Activated CD4-positive, CD25-positive, alpha-beta regulatory T cell treated with anti-CD3 and anti-CD28 coated beads, Interleukin-2, amount 50 U/mL, for 24 hours (primary cell): ENCODE results near the gene LIPC.

Source experiments
- ATAC-seq, 2 donors: fragments of 150-1000 bp; cut with Tn5 transposase; one replicate each; pipeline ENCODE4 v1.10.0; 2021; ENCODE audit warnings: mild to moderate bottlenecking in 1 of 2, moderate library complexity in 1 of 2

The LIPC gene

GRCh38 chr15:58431221-58432149 is at the start of gene LIPC:
TSS of gene LIPC (plus strand) at chr15:58431991. CDS start at chr15:58432033, 42 bp downstream.
- ATAC-seq: no peak

GRCh38 chr15:58383876-58384275 is 47.9 kb upstream of the LIPC start:
- peak; percentile 82 to 88 for ATAC-seq

GRCh38 chr15:58384667-58385066 is 47.1 kb upstream of the LIPC start:
- no peak for ATAC-seq

- ATAC-seq: no peak
Measured at GRCh38 chr15:58386081-58386480, 45.7 kb upstream of the LIPC start.

GRCh38 chr15:58386641-58387040 is 45.1 kb upstream of the LIPC start:
- no peak for ATAC-seq

GRCh38 chr15:58387130-58387529 is 44.7 kb upstream of the LIPC start:
- no peak for ATAC-seq

GRCh38 chr15:58388211-58388610 is 43.6 kb upstream of the LIPC start:
- ATAC-seq: no peak

GRCh38 chr15:58390118-58390517 is 41.7 kb upstream of the LIPC start:
- ATAC-seq: no peak

- ATAC-seq: no peak
Measured at GRCh38 chr15:58390655-58391054, 41.1 kb upstream of the LIPC start.

- ATAC-seq: no peak
Measured at GRCh38 chr15:58391088-58391487, 40.7 kb upstream of the LIPC start.

- no peak for ATAC-seq
Measured at GRCh38 chr15:58392141-58392540, 39.6 kb upstream of the LIPC start.

GRCh38 chr15:58392611-58393161 is 39.1 kb upstream of the LIPC start:
- ATAC-seq: no peak

- ATAC-seq: no peak
Measured at GRCh38 chr15:58393241-58393662, 38.5 kb upstream of the LIPC start.

GRCh38 chr15:58396181-58396580 is 35.6 kb upstream of the LIPC start:
- ATAC-seq: no peak

- no peak for ATAC-seq
Measured at GRCh38 chr15:58398071-58398470, 33.7 kb upstream of the LIPC start.

GRCh38 chr15:58398643-58399042 is 33.1 kb upstream of the LIPC start:
- ATAC-seq: no peak

- ATAC-seq: no peak
Measured at GRCh38 chr15:58399739-58400138, 32.1 kb upstream of the LIPC start.

- ATAC-seq: no peak
Measured at GRCh38 chr15:58401276-58401675, 30.5 kb upstream of the LIPC start.

- ATAC-seq: no peak
Measured at GRCh38 chr15:58401991-58402649, 29.7 kb upstream of the LIPC start.

- no peak for ATAC-seq
Measured at GRCh38 chr15:58403581-58403980, 28.2 kb upstream of the LIPC start.

- ATAC-seq: no peak
Measured at GRCh38 chr15:58404020-58404419, 27.8 kb upstream of the LIPC start.

- no peak for ATAC-seq
Measured at GRCh38 chr15:58404722-58405121, 27.1 kb upstream of the LIPC start.

GRCh38 chr15:58405865-58406264 is 25.9 kb upstream of the LIPC start:
- no peak for ATAC-seq

GRCh38 chr15:58406811-58407210 is 25.0 kb upstream of the LIPC start:
- no peak for ATAC-seq
